Spinal cord (tissue), 10 donors: ENCODE results near the gene IRF2. TPM values are rescaled to one million over a fixed set of nuclear protein-coding genes. Genes with fewer than 3 reads are reported as not detected.

Experiments
- DNase-seq, 6 donors: peaks; one replicate each; pipeline versions ENCODE4 v3.0.0 to v3.0.0-alpha.2; 2013 to 2015; ENCODE audit warnings: low spot score in 6 of 6, low read depth in 4 of 6
- H3K27ac ChIP-seq: one replicate; pipeline ENCODE4 v1.5.1; 2013; ENCODE audit warnings: low read depth, low read length, control low read depth
- H3K27me3 ChIP-seq: one replicate; pipeline ENCODE4 v1.6.1; 2013; ENCODE audit warnings: low read length; ENCODE audit not compliant: control insufficient read depth, insufficient read depth
- H3K36me3 ChIP-seq: one replicate; pipeline ENCODE4 v1.6.1; 2013; ENCODE audit warnings: low read length; ENCODE audit not compliant: control insufficient read depth, insufficient read depth
- H3K4me1 ChIP-seq: one replicate; pipeline ENCODE4 v1.6.1; 2013; ENCODE audit warnings: low read length; ENCODE audit not compliant: control insufficient read depth, insufficient read depth
- H3K4me3 ChIP-seq: one replicate; pipeline ENCODE4 v1.5.1; 2013; ENCODE audit warnings: low read depth, low read length, control low read depth
- H3K9me3 ChIP-seq: one replicate; pipeline ENCODE4 v1.6.1; 2013; ENCODE audit warnings: low read length; ENCODE audit not compliant: control insufficient read depth, insufficient read depth
- WGBS: methylation state at CpG from one replicate; pipeline ENCODE4 v1.1.5; 2013; ENCODE audit warnings: missing lambda C conversion rate; ENCODE audit not compliant: insufficient coverage; 5-methylcytosine and 5-hydroxymethylcytosine counted together
- polyA plus RNA-seq, 2 donors: library from polyadenylated mRNA; unstranded; fragments of 120-200 nt; gene quantifications; one replicate each; pipeline ENCODE4 v1.2.1, GENCODE V29; 2013; ENCODE audit not compliant: insufficient read length in 2 of 2
- total RNA-seq, 2 donors: library from RNA; depleted of rRNA in 1 of 2; stranded (reverse); fragments of 120-200 nt in 1 of 2; fragments of >200 nt in 1 of 2; gene quantifications; one replicate each; pipeline versions ENCODE4 v1.2.3 to v1.2.4, GENCODE V29; 2013 to 2014
- donor health status: healthy.

Gene IRF2
- total and polyA plus RNA-seq, 4 donors: 19.6 to 33.7 (median 24.6) TPM

DNA sequence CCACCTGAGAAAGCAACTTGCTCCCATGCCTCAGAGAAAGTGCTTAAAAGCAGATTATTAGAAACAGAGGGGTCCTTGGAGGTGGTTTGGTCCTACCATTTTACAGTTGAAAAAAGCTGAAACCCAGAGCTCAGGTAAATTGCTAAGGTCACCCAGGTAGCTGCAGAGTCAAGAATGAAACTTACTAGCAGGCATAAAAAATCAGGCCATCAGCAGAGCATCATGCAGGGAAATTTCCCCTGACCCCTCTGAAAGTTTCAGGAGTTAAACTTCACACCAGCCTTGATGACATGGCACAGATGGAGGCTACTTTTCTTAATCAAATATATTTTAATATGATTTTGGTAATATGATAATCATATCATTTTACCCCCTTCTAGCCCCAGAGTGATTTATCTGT lies 70.3 kb downstream of the IRF2 start:
- H3K9me3 ChIP-seq: no peaks in the 10 kb centered on the region
- no peak overlapping the region for H3K4me3 ChIP-seq
- H3K27ac ChIP-seq: no peak overlapping the region
- H3K27me3 ChIP-seq: no peaks in the 10 kb centered on the region
- peaks cover 28% of the 10 kb centered on the region for H3K4me1 ChIP-seq
- no peak for DNase-seq
- H3K36me3 ChIP-seq: peaks cover 22% of the 10 kb centered on the region

DNA sequence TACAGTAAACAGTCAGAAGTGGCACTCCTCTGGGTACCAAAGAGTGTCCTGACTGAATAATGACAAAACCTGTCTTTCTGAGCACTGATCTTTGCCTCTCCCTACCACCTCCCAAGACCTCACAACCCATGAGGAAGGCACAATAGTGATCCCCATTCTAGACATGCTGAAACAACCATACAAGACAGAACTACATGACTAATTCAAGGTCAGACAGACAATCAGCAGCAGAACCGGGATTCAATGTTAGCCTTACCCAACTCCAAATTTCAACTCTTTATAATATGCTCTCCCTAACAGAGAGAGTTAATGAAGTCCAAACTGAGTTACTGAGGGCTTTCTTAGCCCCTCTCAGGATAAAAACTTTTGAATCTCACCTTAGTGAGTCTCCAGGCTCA lies 71.0 kb downstream of the IRF2 start:
- DNase-seq: no peak
- Histone ChIP-seq H3K27ac (no peak overlapping the region), H3K4me1 (peaks cover 24% of the 10 kb centered on the region), H3K9me3 (no peaks in the 10 kb centered on the region), H3K4me3 (no peak overlapping the region), H3K36me3 (peaks cover 27% of the 10 kb centered on the region), H3K27me3 (no peaks in the 10 kb centered on the region)
- WGBS: 29% methylated on average over 1 of the region's 1 CpG

DNA sequence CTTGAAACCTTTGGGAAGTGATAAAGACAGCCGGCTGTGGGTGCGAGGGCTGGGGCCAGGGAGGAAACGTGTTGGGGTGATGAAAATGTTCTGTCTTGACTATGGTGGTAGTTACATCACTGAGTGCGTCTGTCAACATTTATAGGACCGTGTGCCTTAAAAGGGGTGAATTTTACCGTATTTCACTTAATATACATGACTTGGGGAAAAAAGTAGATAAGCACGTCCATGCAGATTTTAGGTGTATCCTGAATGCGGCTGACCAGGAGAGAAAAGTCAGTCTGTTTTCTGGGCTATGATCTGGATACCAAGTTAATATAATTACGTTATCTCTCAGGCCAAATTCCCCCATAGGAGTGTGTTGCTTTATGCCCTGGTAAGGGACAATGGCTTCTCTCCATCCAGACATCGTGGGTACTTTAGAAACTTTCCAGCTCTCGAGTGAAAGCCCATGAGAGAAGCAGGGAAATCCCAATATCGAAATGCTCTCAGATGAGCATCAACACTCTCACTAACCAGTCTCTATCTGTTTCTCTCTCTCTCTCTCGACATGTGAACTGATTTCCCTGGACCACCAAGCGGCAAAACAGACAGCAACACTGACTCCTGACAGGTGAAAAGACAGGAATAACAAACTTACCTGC lies 71.5 kb downstream of the IRF2 start:
- Histone ChIP-seq H3K9me3 (no peaks in the 10 kb centered on the region), H3K36me3 (peaks cover 31% of the 10 kb centered on the region), H3K27ac (no peak overlapping the region), H3K27me3 (no peaks in the 10 kb centered on the region), H3K4me3 (no peak overlapping the region), H3K4me1 (peaks cover 29% of the 10 kb centered on the region)
- no peak for DNase-seq
- 88% methylated on average over 8 of the region's 14 CpGs for WGBS

GRCh38 chr4:184402239-184402638 lies 72.1 kb downstream of the IRF2 start:
- Histone ChIP-seq H3K27ac (peak overlapping the region; percentile 68), H3K36me3 (peaks cover 28% of the 10 kb centered on the region), H3K4me3 (no peak overlapping the region), H3K9me3 (no peaks in the 10 kb centered on the region), H3K27me3 (no peaks in the 10 kb centered on the region), H3K4me1 (peaks cover 25% of the 10 kb centered on the region)
- 55% methylated on average over 7 of the region's 12 CpGs for WGBS
- no peak for DNase-seq

DNA sequence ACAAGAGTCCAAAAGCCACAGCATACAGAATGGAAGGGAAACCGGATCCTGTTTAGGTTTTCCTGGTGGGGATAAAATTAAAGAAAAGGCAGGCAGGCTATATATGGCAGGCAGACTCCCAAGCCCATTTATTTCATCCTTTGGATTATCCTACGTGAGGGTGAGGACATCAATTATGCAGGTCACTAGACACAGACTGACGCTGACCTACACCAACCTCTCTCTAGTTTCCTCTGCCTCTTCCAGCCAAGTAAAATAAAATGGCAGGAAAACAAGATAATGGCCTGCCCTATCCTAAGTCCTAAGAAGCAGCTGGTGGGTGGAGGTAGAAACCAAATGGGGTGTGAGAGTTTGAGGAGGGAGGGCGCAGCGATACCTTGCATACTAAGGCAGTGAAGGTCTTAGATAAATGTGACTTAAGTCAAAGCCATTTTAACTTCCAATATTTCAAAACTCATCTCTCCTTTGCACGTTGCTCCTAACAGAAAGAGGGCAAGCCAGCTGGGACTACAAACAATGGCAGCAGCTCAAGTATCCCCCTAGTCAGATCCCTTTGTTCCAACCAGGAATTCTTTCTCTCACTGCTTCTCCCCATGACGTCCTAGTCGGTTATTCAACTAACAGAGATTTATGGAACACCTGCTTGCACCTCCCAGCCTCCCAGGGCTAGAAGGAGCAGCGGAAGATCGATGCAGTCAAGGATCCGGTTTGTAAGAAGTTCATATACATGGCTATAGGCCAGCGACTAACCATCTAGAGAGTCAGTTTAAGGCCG lies 72.8 kb downstream of the IRF2 start:
- H3K27me3 ChIP-seq: no peaks in the 10 kb centered on the region
- peak in 1 of 6 donors; percentile 64 for DNase-seq
- H3K4me1 ChIP-seq: peaks cover 23% of the 10 kb centered on the region
- no peaks in the 10 kb centered on the region for H3K9me3 ChIP-seq
- H3K27ac ChIP-seq: peak overlapping the region; percentile 68
- peaks cover 27% of the 10 kb centered on the region for H3K36me3 ChIP-seq
- 17% methylated on average over 8 of the region's 13 CpGs for WGBS
- H3K4me3 ChIP-seq: no peak overlapping the region

- peaks cover 31% of the 10 kb centered on the region for H3K36me3 ChIP-seq
- no peaks in the 10 kb centered on the region for H3K27me3 ChIP-seq
- H3K27ac ChIP-seq: peak overlapping the region; percentile 68
- H3K9me3 ChIP-seq: peaks cover under 1% of the 10 kb centered on the region
- WGBS: 55% methylated on average over 4 of the region's 8 CpGs
- peaks cover 26% of the 10 kb centered on the region for H3K4me1 ChIP-seq
- DNase-seq: no peak
- no peak overlapping the region for H3K4me3 ChIP-seq
These were observed 73.5 kb downstream of the IRF2 start for GRCh38 chr4:184400891-184401290.

- no peaks in the 10 kb centered on the region for H3K27me3 ChIP-seq
- WGBS: 80% methylated on average over 1 of the region's 7 CpGs
- no peak for DNase-seq
- H3K4me1 ChIP-seq: peaks cover 30% of the 10 kb centered on the region
- H3K36me3 ChIP-seq: peaks cover 27% of the 10 kb centered on the region
- H3K27ac ChIP-seq: no peak overlapping the region
- peaks cover 3% of the 10 kb centered on the region for H3K9me3 ChIP-seq
- no peak overlapping the region for H3K4me3 ChIP-seq
These were observed 73.9 kb downstream of the IRF2 start for GRCh38 chr4:184400375-184400870.

GRCh38 chr4:184399512-184399908 lies 74.8 kb downstream of the IRF2 start:
- Histone ChIP-seq H3K36me3 (peaks cover 19% of the 10 kb centered on the region), H3K4me1 (peaks cover 30% of the 10 kb centered on the region)
- DNase-seq: no peak

DNA sequence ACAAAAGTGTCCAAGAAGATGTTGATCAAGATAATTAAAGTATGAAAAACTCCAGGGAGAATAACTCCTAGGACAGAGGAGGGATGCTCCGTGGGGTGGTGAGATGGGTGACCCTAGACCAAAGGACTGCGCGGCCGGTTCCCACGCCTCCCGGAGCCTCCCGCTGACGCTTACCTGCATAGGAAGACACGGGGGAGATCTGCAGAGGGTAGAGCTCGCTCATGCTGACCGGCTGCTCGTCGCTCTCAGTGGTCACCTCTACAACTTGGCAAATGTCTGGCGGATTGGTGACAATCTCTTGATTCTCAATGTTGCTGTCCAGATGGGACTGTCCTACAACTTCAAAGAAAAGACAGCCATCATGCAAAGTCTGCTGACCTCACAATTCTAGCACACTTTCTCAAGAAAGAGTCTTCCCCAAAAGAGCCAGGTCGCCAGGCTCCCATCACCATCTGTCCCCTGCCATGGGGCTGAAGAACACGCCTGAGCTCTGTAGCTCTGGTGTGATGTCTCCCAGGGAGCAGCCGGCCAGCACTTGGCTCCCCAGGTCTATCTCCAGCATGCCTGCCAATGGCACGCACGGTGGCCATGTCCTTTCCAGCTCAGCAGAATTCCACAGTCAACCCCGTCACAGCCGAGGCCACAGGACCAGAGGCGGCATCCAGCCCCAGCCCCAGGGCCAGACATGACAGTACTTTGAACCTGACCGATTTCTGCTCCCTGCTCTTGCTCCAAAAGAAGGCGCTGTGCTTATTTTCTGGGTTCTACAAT lies 75.4 kb downstream of the IRF2 start:
- Histone ChIP-seq H3K36me3 (peaks cover 19% of the 10 kb centered on the region), H3K9me3 (peaks cover 3% of the 10 kb centered on the region), H3K27ac (no peak overlapping the region), H3K4me1 (peaks cover 30% of the 10 kb centered on the region), H3K4me3 (no peak overlapping the region), H3K27me3 (no peaks in the 10 kb centered on the region)
- 95% methylated on average over 23 of the region's 24 CpGs for WGBS
- no peak for DNase-seq

More at GRCh38 chr4:184399512-184399908, 74.8 kb downstream of the IRF2 start:
- no peak overlapping the region for H3K4me3 ChIP-seq
- no peaks in the 10 kb centered on the region for H3K27me3 ChIP-seq
- H3K27ac ChIP-seq: no peak overlapping the region
- WGBS: 80% methylated on average over 1 of the region's 3 CpGs
- H3K9me3 ChIP-seq: peaks cover 3% of the 10 kb centered on the region
